Astrocyte of the cerebellum (primary cell): ENCODE measurements around the gene SLC22A9.

Experiments
- DNase-seq: peaks from one replicate; pipeline ENCODE4 v3.0.0-alpha.2; 2011; ENCODE audit warnings: low read depth
- H3K4me3 ChIP-seq: 2 replicates; pipeline ENCODE4 v1.5.1; 2011; ENCODE audit warnings: mild to moderate bottlenecking, low read depth, low read length, moderate library complexity
- CTCF ChIP-seq: IDR thresholded peaks from 2 replicates; pipeline ENCODE4 v1.5.1; 2012; ENCODE audit warnings: low read length, low read depth, moderate library complexity, mild to moderate bottlenecking; ENCODE audit errors: missing control alignments
- in situ Hi-C: cut with HindIII; loops from 2 replicates; pipeline ENCODE4 v1.10.0; 2017; ENCODE audit warnings: low sequenced_read_pairs

The SLC22A9 gene

GRCh38 chr11:63444160-63444559, 74.6 kb downstream of the SLC22A9 start:
- TF ChIP-seq CTCF = no peak
- no peak overlapping the region for H3K4me3 ChIP-seq
- no peak for DNase-seq
- in situ Hi-C loops = loop anchor here (10.0 kb wide), 1 partner anchor 59 kb away; no protein-coding TSS in a partner anchor

- in situ Hi-C loops = loop anchor here (10.0 kb wide), 1 partner anchor 60 kb away; no protein-coding TSS in a partner anchor
- DNase-seq = no peak
- no peak for TF ChIP-seq CTCF
- H3K4me3 ChIP-seq = no peak overlapping the region
Observed at GRCh38 chr11:63445118-63445517, 75.5 kb downstream of the SLC22A9 start.

- in situ Hi-C loops = loop anchor here (10.0 kb wide), 1 partner anchor 61 kb away; no protein-coding TSS in a partner anchor
- no peak for TF ChIP-seq CTCF
- H3K4me3 ChIP-seq = no peak overlapping the region
- DNase-seq = no peak
Observed at GRCh38 chr11:63445720-63446119, 76.1 kb downstream of the SLC22A9 start.

- in situ Hi-C loops = loop anchor here (10.0 kb wide), 1 partner anchor 64 kb away; no protein-coding TSS in a partner anchor
- no peak for DNase-seq
- no peak for TF ChIP-seq CTCF
- H3K4me3 ChIP-seq = no peak overlapping the region
Observed at GRCh38 chr11:63448646-63449045, 79.1 kb downstream of the SLC22A9 start.

GRCh38 chr11:63459586-63459985, 90.0 kb downstream of the SLC22A9 start:
- in situ Hi-C loops = no loop called here
- DNase-seq = no peak
- no peak overlapping the region for H3K4me3 ChIP-seq

More at GRCh38 chr11:63459586-63459985, 90.0 kb downstream of the SLC22A9 start:
- no peak for TF ChIP-seq CTCF
